ENCODE measurements around the gene ANKRD37.

Gene ANKRD37

DNA sequence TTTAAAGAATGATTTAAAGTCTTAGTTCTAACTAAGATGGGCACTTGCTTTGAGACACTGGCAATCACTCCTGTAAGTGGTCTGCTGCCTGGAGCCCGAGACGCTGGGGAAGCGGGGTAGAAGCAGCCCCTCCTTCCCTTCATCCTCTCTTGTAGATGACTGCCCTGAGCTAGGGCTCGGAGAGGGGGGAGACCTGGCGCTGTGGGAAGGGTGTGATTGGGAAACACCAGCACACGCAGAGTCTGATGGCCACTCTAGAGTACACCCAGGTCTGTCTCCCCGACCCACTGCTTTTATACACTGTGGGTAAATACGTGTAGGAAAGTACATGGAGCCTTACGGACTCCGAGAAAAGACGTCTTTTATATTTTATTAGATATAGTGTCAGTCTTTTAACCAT is 24.9 kb upstream of the ANKRD37 start:
- Histone ChIP-seq H3K4me2 (ENCODE audit: insufficient read depth, low read length) (no peak overlapping the region), H3K36me3 (ENCODE audit: insufficient read depth, low read length) (no peaks in the 10 kb centered on the region)
- ATAC-seq (ENCODE audit: insufficient read depth, low read depth) = no peak

DNA sequence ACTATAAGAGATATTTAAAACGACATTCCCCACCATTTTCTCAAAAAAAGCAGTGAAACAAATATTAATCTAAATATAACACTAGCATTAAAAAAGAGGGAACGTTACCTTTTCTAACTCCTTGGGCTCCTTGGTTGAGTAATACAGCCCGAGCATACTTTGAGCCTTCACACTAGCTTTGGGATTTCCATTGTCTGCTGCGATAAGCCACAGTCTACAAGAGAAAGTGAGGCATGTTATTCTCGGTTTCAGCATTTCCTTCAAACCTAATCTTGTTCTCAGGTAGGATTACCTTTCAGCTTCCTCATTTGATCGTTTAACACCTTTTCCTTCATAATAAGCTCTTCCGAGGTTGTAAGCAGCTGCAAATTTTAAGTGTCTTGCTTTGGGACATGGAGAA is 22.6 kb upstream of the ANKRD37 start:
- Histone ChIP-seq H4K20me1 (ENCODE audit: insufficient read depth, low read length) (no peaks in the 10 kb centered on the region), H3K36me3 (ENCODE audit: insufficient read depth, low read length) (no peaks in the 10 kb centered on the region), H3K27me3 (ENCODE audit: insufficient read depth, low read length, poor library complexity) (no peaks in the 10 kb centered on the region), H3K9ac (ENCODE audit: low read depth, low read length) (no peak overlapping the region), H3K4me1 (ENCODE audit: insufficient read depth, low read length) (no peaks in the 10 kb centered on the region), H3K4me3 (ENCODE audit: low read depth in 1 of 2, low read length in 2 of 2) (no peak overlapping the region), H2AFZ (ENCODE audit: low read depth, low read length) (no peak overlapping the region), H3K27ac (ENCODE audit: low read length) (no peak overlapping the region), H3K4me2 (ENCODE audit: insufficient read depth, low read length) (no peak overlapping the region), H3K79me2 (ENCODE audit: insufficient read depth, low read length) (no peaks in the 10 kb centered on the region), H3K9me3 (ENCODE audit: insufficient read depth, low read length, severe bottlenecking) (no peaks in the 10 kb centered on the region)
- ATAC-seq (ENCODE audit: insufficient read depth, low read depth) (no peak), DNase-seq (no peak)
- TF ChIP-seq EZH2 (IDR thresholded peaks at IDR 0.05; ENCODE audit: borderline replicate concordance, low read depth, low read length, severe bottlenecking) = no peak
- TF ChIP-seq, protein P1, sequence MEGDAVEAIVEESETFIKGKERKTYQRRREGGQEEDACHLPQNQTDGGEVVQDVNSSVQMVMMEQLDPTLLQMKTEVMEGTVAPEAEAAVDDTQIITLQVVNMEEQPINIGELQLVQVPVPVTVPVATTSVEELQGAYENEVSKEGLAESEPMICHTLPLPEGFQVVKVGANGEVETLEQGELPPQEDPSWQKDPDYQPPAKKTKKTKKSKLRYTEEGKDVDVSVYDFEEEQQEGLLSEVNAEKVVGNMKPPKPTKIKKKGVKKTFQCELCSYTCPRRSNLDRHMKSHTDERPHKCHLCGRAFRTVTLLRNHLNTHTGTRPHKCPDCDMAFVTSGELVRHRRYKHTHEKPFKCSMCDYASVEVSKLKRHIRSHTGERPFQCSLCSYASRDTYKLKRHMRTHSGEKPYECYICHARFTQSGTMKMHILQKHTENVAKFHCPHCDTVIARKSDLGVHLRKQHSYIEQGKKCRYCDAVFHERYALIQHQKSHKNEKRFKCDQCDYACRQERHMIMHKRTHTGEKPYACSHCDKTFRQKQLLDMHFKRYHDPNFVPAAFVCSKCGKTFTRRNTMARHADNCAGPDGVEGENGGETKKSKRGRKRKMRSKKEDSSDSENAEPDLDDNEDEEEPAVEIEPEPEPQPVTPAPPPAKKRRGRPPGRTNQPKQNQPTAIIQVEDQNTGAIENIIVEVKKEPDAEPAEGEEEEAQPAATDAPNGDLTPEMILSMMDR (IDR thresholded peaks at IDR 0.05; ENCODE audit: borderline replicate concordance, extremely low read depth, low read length, poor library complexity, severe bottlenecking) = no peak

More for the DNA sequence above, 24.9 kb upstream of the ANKRD37 start:
- no peak overlapping the region for H3K9ac ChIP-seq (ENCODE audit: low read depth, low read length)
- no peaks in the 10 kb centered on the region for H3K4me1 ChIP-seq (ENCODE audit: insufficient read depth, low read length)
- no peak overlapping the region for H3K4me3 ChIP-seq (ENCODE audit: low read depth in 1 of 2, low read length in 2 of 2)
- H3K27ac ChIP-seq (ENCODE audit: low read length) = no peak overlapping the region
- no peak overlapping the region for H2AFZ ChIP-seq (ENCODE audit: low read depth, low read length)
- no peaks in the 10 kb centered on the region for H3K9me3 ChIP-seq (ENCODE audit: insufficient read depth, low read length, severe bottlenecking)
- H3K27me3 ChIP-seq (ENCODE audit: insufficient read depth, low read length, poor library complexity) = no peaks in the 10 kb centered on the region
- H4K20me1 ChIP-seq (ENCODE audit: insufficient read depth, low read length) = no peaks in the 10 kb centered on the region
- H3K79me2 ChIP-seq (ENCODE audit: insufficient read depth, low read length) = no peaks in the 10 kb centered on the region
- TF ChIP-seq EZH2 (IDR thresholded peaks at IDR 0.05; ENCODE audit: borderline replicate concordance, low read depth, low read length, severe bottlenecking) = no peak
- DNase-seq = no peak

DNA sequence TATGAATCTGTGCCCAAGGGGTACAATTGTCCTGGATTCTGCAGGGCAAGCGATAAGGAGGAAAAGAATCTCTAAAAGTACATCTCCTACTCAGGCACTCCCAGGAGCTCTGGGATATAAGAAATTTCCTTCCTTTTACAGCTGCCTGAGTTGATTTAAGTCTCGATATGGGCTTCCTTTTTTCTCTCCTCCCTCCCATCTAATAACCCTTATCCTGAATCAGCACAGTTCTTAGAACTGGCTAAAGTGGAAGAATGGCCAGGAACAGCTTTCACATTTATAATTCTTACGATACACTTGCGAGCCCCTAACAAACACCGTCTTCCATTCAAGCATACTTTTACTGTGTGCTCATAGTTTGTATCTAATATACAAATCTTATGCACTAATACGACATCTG is 22.1 kb upstream of the ANKRD37 start:
- Histone ChIP-seq H2AFZ (ENCODE audit: low read depth, low read length) (no peak overlapping the region), H3K27me3 (ENCODE audit: insufficient read depth, low read length, poor library complexity) (no peaks in the 10 kb centered on the region), H4K20me1 (ENCODE audit: insufficient read depth, low read length) (no peaks in the 10 kb centered on the region), H3K4me3 (ENCODE audit: low read depth in 1 of 2, low read length in 2 of 2) (no peak overlapping the region), H3K9me3 (ENCODE audit: insufficient read depth, low read length, severe bottlenecking) (no peaks in the 10 kb centered on the region), H3K4me1 (ENCODE audit: insufficient read depth, low read length) (no peaks in the 10 kb centered on the region), H3K27ac (ENCODE audit: low read length) (no peak overlapping the region), H3K4me2 (ENCODE audit: insufficient read depth, low read length) (no peak overlapping the region), H3K9ac (ENCODE audit: low read depth, low read length) (no peak overlapping the region), H3K36me3 (ENCODE audit: insufficient read depth, low read length) (no peaks in the 10 kb centered on the region), H3K79me2 (ENCODE audit: insufficient read depth, low read length) (no peaks in the 10 kb centered on the region)
- TF ChIP-seq EZH2 (IDR thresholded peaks at IDR 0.05; ENCODE audit: borderline replicate concordance, low read depth, low read length, severe bottlenecking) = no peak
- TF ChIP-seq, protein P1 (IDR thresholded peaks at IDR 0.05; ENCODE audit: borderline replicate concordance, extremely low read depth, low read length, poor library complexity, severe bottlenecking) = no peak
- no peak for DNase-seq
- no peak for ATAC-seq (ENCODE audit: insufficient read depth, low read depth)

DNA sequence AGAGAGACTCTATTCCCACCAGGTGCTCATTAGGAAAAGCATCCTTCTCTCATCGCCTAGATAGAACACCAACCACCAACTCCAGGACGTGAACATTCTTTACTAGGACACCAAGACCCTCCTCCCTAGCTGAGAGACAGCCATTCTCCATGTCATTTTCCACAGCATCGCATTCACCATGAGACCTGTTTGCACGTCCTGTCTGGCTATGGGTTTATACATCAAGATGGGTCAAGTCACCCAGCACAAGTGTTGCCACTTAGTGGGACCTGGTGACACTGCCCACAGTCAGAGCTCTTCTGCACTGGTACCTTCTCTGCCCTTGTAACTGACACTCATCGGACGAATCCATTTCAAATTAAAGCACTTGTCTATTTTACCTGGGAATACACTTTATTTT is 18.4 kb upstream of the ANKRD37 start:
- Histone ChIP-seq H3K9me3 (ENCODE audit: insufficient read depth, low read length, severe bottlenecking) (no peaks in the 10 kb centered on the region), H2AFZ (ENCODE audit: low read depth, low read length) (no peak overlapping the region), H3K27me3 (ENCODE audit: insufficient read depth, low read length, poor library complexity) (peaks cover 3% of the 10 kb centered on the region), H3K36me3 (ENCODE audit: insufficient read depth, low read length) (no peaks in the 10 kb centered on the region), H3K4me2 (ENCODE audit: insufficient read depth, low read length) (no peak overlapping the region), H3K9ac (ENCODE audit: low read depth, low read length) (no peak overlapping the region), H3K4me1 (ENCODE audit: insufficient read depth, low read length) (no peaks in the 10 kb centered on the region), H3K4me3 (ENCODE audit: low read depth in 1 of 2, low read length in 2 of 2) (no peak overlapping the region), H3K27ac (ENCODE audit: low read length) (no peak overlapping the region), H4K20me1 (ENCODE audit: insufficient read depth, low read length) (no peaks in the 10 kb centered on the region), H3K79me2 (ENCODE audit: insufficient read depth, low read length) (no peaks in the 10 kb centered on the region)
- ATAC-seq (ENCODE audit: insufficient read depth, low read depth) = no peak
- TF ChIP-seq, protein P1 (IDR thresholded peaks at IDR 0.05; ENCODE audit: borderline replicate concordance, extremely low read depth, low read length, poor library complexity, severe bottlenecking) = no peak
- TF ChIP-seq EZH2 (IDR thresholded peaks at IDR 0.05; ENCODE audit: borderline replicate concordance, low read depth, low read length, severe bottlenecking) = no peak
- DNase-seq = no peak

Measured in DND-41 (cell line).